Activated T-cell treated with anti-CD3 and anti-CD28 coated beads, Interleukin-2, amount 50 U/mL, for 1 hour (primary cell): ENCODE data around the gene CSNK2A2.

Source experiments
- DNase-seq: peaks from one replicate; pipeline ENCODE4 v3.0.0-alpha.2; 2020

CSNK2A2 gene

GRCh38 chr16:58109330-58109729 is 88.6 kb downstream of the CSNK2A2 start:
- DNase-seq = no peak
